H1 (cell line): Measurements from ENCODE around the gene TK2. TPM values are rescaled to one million over a fixed set of nuclear protein-coding genes. Genes with fewer than 3 reads are reported as not detected.

Experiments used
- CTCF ChIA-PET: fragments of 300-600 bp; sonication (Branson Sonifier 250); formaldehyde crosslinking; loops from one replicate; lab custom pipeline; 2021; ENCODE audit not compliant: partially characterized antibody; lab: Charles Lee
- POLR2A ChIA-PET: fragments of 300-600 bp; sonication (Branson Sonifier 250); formaldehyde crosslinking; loops from one replicate; lab custom pipeline; 2021; ENCODE audit warnings: inconsistent platforms; ENCODE audit not compliant: partially characterized antibody; lab: Charles Lee
- DNase-seq, 2 experiments: peaks; one replicate each; pipeline versions ENCODE4 v3.0.0 to v3.0.0-alpha.2; 2010 to 2022; ENCODE audit warnings: low spot score in 2 of 2, low read depth in 1 of 2, mixed read lengths in 1 of 2
- FAIRE-seq: peaks from 2 replicates; lab custom pipeline; 2011; peaks lifted over from hg19 to GRCh38; lab: Jason Lieb, UNC
- H2AFZ ChIP-seq: 2 replicates; pipeline ENCODE4 v1.8.1; 2012; ENCODE audit warnings: low read length, inconsistent platforms
- H2AK5ac ChIP-seq: 2 replicates; pipeline ENCODE4 v1.6.1; 2013; ENCODE audit warnings: low read depth, low read length
- H2BK120ac ChIP-seq: replicated peaks from 2 replicates; pipeline ENCODE3; 2013; ENCODE audit warnings: low read depth, low read length, inconsistent platforms
- H2BK12ac ChIP-seq: 2 replicates; pipeline ENCODE4 v1.6.1; 2013; ENCODE audit warnings: low read depth, low read length
- H2BK15ac ChIP-seq: 2 replicates; pipeline ENCODE4 v1.6.1; 2013; ENCODE audit warnings: low read length
- H2BK20ac ChIP-seq: 2 replicates; pipeline ENCODE4 v1.6.1; 2013; ENCODE audit warnings: low read length
- H2BK5ac ChIP-seq: 2 replicates; pipeline ENCODE4 v1.6.1; 2013; ENCODE audit warnings: low read depth, low read length
- H3K14ac ChIP-seq: 2 replicates; pipeline ENCODE4 v1.6.1; 2013; ENCODE audit warnings: inconsistent platforms; ENCODE audit not compliant: insufficient read length
- H3K18ac ChIP-seq: 2 replicates; pipeline ENCODE4 v1.6.1; 2013; ENCODE audit warnings: low read length; ENCODE audit errors: extremely low read depth
- H3K23ac ChIP-seq: 2 replicates; pipeline ENCODE4 v1.6.1; 2013; ENCODE audit warnings: inconsistent platforms; ENCODE audit not compliant: insufficient read length
- H3K23me2 ChIP-seq: 2 replicates; pipeline ENCODE4 v1.6.1; 2013; ENCODE audit warnings: low read depth, low read length
- H3K27ac ChIP-seq: 2 replicates; pipeline ENCODE4 v1.6.1; 2011; ENCODE audit warnings: low read depth, low read length, inconsistent platforms
- H3K27me3 ChIP-seq, 4 experiments: replicated peaks in 1 of 4; 1 replicate in 1 of 4; 2 replicates in 3 of 4; pipeline versions ENCODE4 v1.6.1 to v1.8.1; 2011 to 2013; ENCODE audit warnings: low read length in 3 of 4, mild to moderate bottlenecking in 3 of 4, inconsistent platforms in 2 of 4, mixed read lengths in 2 of 4, moderate library complexity in 1 of 4; ENCODE audit not compliant: control insufficient read depth in 3 of 4, insufficient read depth in 3 of 4; ENCODE audit errors: extremely low read depth in 1 of 4
- H3K36me3 ChIP-seq, 4 experiments: 2 replicates each; pipeline versions ENCODE4 v1.6.1 to v1.8.1; 2011 to 2013; ENCODE audit warnings: mild to moderate bottlenecking in 4 of 4, low read length in 3 of 4, moderate library complexity in 2 of 4, control low read depth in 1 of 4, inconsistent platforms in 1 of 4; ENCODE audit not compliant: insufficient read depth in 4 of 4, control insufficient read depth in 2 of 4
- H3K4ac ChIP-seq: replicated peaks from 2 replicates; pipeline ENCODE3; 2013; ENCODE audit warnings: low read length, low read depth, mixed read lengths, inconsistent platforms; ENCODE audit not compliant: insufficient read length
- H3K4me1 ChIP-seq, 4 experiments: replicated peaks in 1 of 4; 1 replicate in 1 of 4; 2 replicates in 3 of 4; pipeline versions ENCODE4 v1.6.1 to v1.8.1; 2011 to 2013; ENCODE audit warnings: low read length in 3 of 4, inconsistent platforms in 2 of 4, mixed read lengths in 1 of 4; ENCODE audit not compliant: insufficient read depth in 4 of 4, control insufficient read depth in 3 of 4
- H3K4me2 ChIP-seq, 2 experiments: 2 replicates each; pipeline versions ENCODE4 v1.6.1 to v1.8.1; 2011 to 2013; ENCODE audit warnings: low read depth in 2 of 2, low read length in 2 of 2, control low read depth in 1 of 2, inconsistent platforms in 1 of 2, mild to moderate bottlenecking in 1 of 2; ENCODE audit not compliant: insufficient read depth in 1 of 2
- H3K4me3 ChIP-seq, 4 experiments: fragments of 200-600, 300-600 bp in 1 of 4; sonication (generic), shearing (Covaris generic), sonication (Bioruptor Twin) in 1 of 4; 2 replicates each; pipeline versions ENCODE4 v1.5.1 to v1.8.1; 2011 to 2016; ENCODE audit warnings: low read length in 4 of 4, low read depth in 3 of 4, control low read depth in 2 of 4, inconsistent platforms in 2 of 4, mild to moderate bottlenecking in 2 of 4, mixed read lengths in 1 of 4, moderate library complexity in 1 of 4; ENCODE audit not compliant: insufficient read depth in 2 of 4; ENCODE audit errors: extremely low read depth in 1 of 4
- H3K56ac ChIP-seq: replicated peaks from 2 replicates; pipeline ENCODE3; 2013; ENCODE audit warnings: low read depth, mild to moderate bottlenecking, mixed read lengths, low read length, inconsistent platforms; ENCODE audit not compliant: insufficient read length
- H3K79me1 ChIP-seq: 2 replicates; pipeline ENCODE4 v1.6.1; 2013; ENCODE audit warnings: low read depth, low read length, control low read depth
- H3K79me2 ChIP-seq, 2 experiments: 2 replicates each; pipeline versions ENCODE4 v1.6.1 to v1.8.1; 2012 to 2013; ENCODE audit warnings: low read length in 2 of 2, mild to moderate bottlenecking in 2 of 2, inconsistent platforms in 1 of 2; ENCODE audit not compliant: insufficient read depth in 2 of 2, control insufficient read depth in 1 of 2
- H3K9ac ChIP-seq, 4 experiments: replicated peaks in 1 of 4; 1 replicate in 1 of 4; 2 replicates in 3 of 4; pipeline versions ENCODE4 v1.6.1 to v1.8.1; 2011 to 2013; ENCODE audit warnings: low read depth in 3 of 4, low read length in 3 of 4, control low read depth in 2 of 4, mild to moderate bottlenecking in 2 of 4, moderate library complexity in 2 of 4, inconsistent platforms in 1 of 4; ENCODE audit errors: extremely low read depth in 1 of 4
- H3K9me3 ChIP-seq, 2 experiments: 2 replicates each; pipeline versions ENCODE4 v1.6.1 to v1.8.1; 2012 to 2013; ENCODE audit warnings: mild to moderate bottlenecking in 2 of 2, moderate library complexity in 2 of 2, control low read depth in 1 of 2, inconsistent platforms in 1 of 2, low read depth in 1 of 2, low read length in 1 of 2, mixed read lengths in 1 of 2; ENCODE audit not compliant: insufficient read depth in 2 of 2
- H4K20me1 ChIP-seq, 2 experiments: replicated peaks in 1 of 2; 2 replicates each; pipeline versions ENCODE3 to v1.8.1; 2011 to 2013; ENCODE audit warnings: inconsistent platforms in 2 of 2, low read length in 2 of 2, mild to moderate bottlenecking in 1 of 2; ENCODE audit not compliant: insufficient read depth in 2 of 2, control insufficient read depth in 1 of 2
- H4K5ac ChIP-seq: 2 replicates; pipeline ENCODE4 v1.6.1; 2013; ENCODE audit warnings: low read length, low read depth, mixed read lengths, inconsistent platforms; ENCODE audit not compliant: insufficient read length
- H4K8ac ChIP-seq: 2 replicates; pipeline ENCODE4 v1.8.0; 2013; ENCODE audit warnings: mild to moderate bottlenecking, moderate library complexity, low read length, inconsistent platforms; ENCODE audit not compliant: insufficient read depth; ENCODE audit errors: extremely low read depth
- H4K91ac ChIP-seq: replicated peaks from 2 replicates; pipeline ENCODE3; 2013; ENCODE audit warnings: low read length, mixed read lengths, inconsistent platforms; ENCODE audit not compliant: insufficient read length
- ASH2L ChIP-seq: fragments of 200-600, 300-600 bp; sonication (generic); IDR thresholded peaks from one replicate; pipeline ENCODE4 v1.7.1; 2017; ENCODE audit warnings: low read length
- BRCA1 ChIP-seq: IDR thresholded peaks from 2 replicates; pipeline ENCODE4 v1.6.1; 2012; ENCODE audit warnings: low read depth, low read length, improper control_type of control experiment
- CEBPB ChIP-seq: IDR thresholded peaks from 2 replicates; pipeline ENCODE4 v1.6.1; 2012; ENCODE audit warnings: low read depth, low read length
- CHD1 ChIP-seq: IDR thresholded peaks from 2 replicates; pipeline ENCODE4 v1.6.1; 2012; ENCODE audit warnings: low read depth, low read length, improper control_type of control experiment
- EP300 ChIP-seq, 2 experiments: IDR thresholded peaks; 1 replicate in 1 of 2; 2 replicates in 1 of 2; pipeline ENCODE4 v1.6.1; 2011 to 2012; ENCODE audit warnings: low read depth in 2 of 2, low read length in 2 of 2, mild to moderate bottlenecking in 2 of 2, borderline replicate concordance in 1 of 2, inconsistent platforms in 1 of 2, moderate library complexity in 1 of 2
- GABPA ChIP-seq: IDR thresholded peaks from 2 replicates; pipeline ENCODE4 v1.6.1; 2011; ENCODE audit warnings: mild to moderate bottlenecking, low read length, moderate library complexity, borderline replicate concordance; ENCODE audit not compliant: insufficient read depth
- HDAC2 ChIP-seq, 2 experiments: fragments of 300-600 bp in 1 of 2; sonication (generic) in 1 of 2; IDR thresholded peaks; 2 replicates each; pipeline ENCODE4 v1.6.1; 2011 to 2012; ENCODE audit warnings: low read depth in 2 of 2, low read length in 2 of 2, mild to moderate bottlenecking in 2 of 2, moderate library complexity in 2 of 2, borderline replicate concordance in 1 of 2, inconsistent platforms in 1 of 2
- NRF1 ChIP-seq: IDR thresholded peaks from 2 replicates; pipeline ENCODE4 v1.6.1; 2011; ENCODE audit warnings: mild to moderate bottlenecking, low read depth, low read length, improper control_type of control experiment
- SAP30 ChIP-seq: fragments of 300-600 bp; sonication (generic); IDR thresholded peaks from 2 replicates; pipeline ENCODE4 v1.7.1; 2012; ENCODE audit warnings: low read length, moderate library complexity, mild to moderate bottlenecking, inconsistent platforms; ENCODE audit not compliant: insufficient read depth, insufficient replicate concordance
- SIX5 ChIP-seq: IDR thresholded peaks from 2 replicates; pipeline ENCODE4 v1.6.1; 2011; ENCODE audit warnings: mild to moderate bottlenecking, low read depth, low read length
- SP2 ChIP-seq: IDR thresholded peaks from 2 replicates; pipeline ENCODE4 v1.6.1; 2012; ENCODE audit warnings: mild to moderate bottlenecking, low read length, inconsistent platforms
- ZNF274 ChIP-seq: IDR thresholded peaks from 2 replicates; pipeline ENCODE4 v1.7.0; 2012; ENCODE audit warnings: low read length, borderline replicate concordance; ENCODE audit errors: extremely low read depth
- WGBS, 2 experiments: shearing (Covaris generic) in 1 of 2; methylation state at CpG; one replicate each; pipeline versions ENCODE4 v1.1.6 to v1.1.7; 2013 to 2015; ENCODE audit warnings: low lambda C conversion rate in 2 of 2, mixed read lengths in 2 of 2, inconsistent platforms in 1 of 2, low coverage in 1 of 2, missing lambda C conversion rate in 1 of 2; ENCODE audit not compliant: insufficient replicate concordance in 2 of 2, insufficient coverage in 1 of 2, insufficient read length in 1 of 2; ENCODE audit errors: extremely low coverage in 1 of 2, missing lambda C conversion rate in 1 of 2; 5-methylcytosine and 5-hydroxymethylcytosine counted together
- polyA plus RNA-seq, 7 experiments: library from polyadenylated mRNA; depleted of rRNA in 3 of 7; stranded (reverse) in 5 of 7; unstranded in 2 of 7; fragments of >200 nt in 5 of 7; fragments of 200-250 nt in 2 of 7; gene quantifications; 1 replicate in 5 of 7; 2 replicates in 1 of 7; 4 replicates in 1 of 7; pipeline versions ENCODE4 v1.2.1 to v1.2.3, GENCODE V29; 2011 to 2013; ENCODE audit warnings: missing spikeins in 2 of 7, mixed read lengths in 2 of 7
- total RNA-seq: library from RNA; stranded (reverse); fragmentation: NEBNext Ultra II Directional; extraction: Animal tissue kit (Norgen Biotek cat#: 25700); gene quantifications from 2 replicates; pipeline ENCODE4 v1.2.1, GENCODE V29; 2021
- TF ChIP-seq, protein P1 (sequence below): IDR thresholded peaks from 2 replicates; pipeline ENCODE4 v1.6.1; 2011; ENCODE audit warnings: low read depth, mild to moderate bottlenecking, low read length; ENCODE audit not compliant: insufficient read depth

TK2 gene
- total and polyA plus RNA-seq, 2 of the 8 experiments (the other 6 are each of a cell fraction or from before 2014, with no cell fraction given): 2.7 to 3.6 TPM

- H3K4me1 ChIP-seq: no peaks in the 10 kb centered on the region
- H4K91ac ChIP-seq: no peak overlapping the region
- H2BK20ac ChIP-seq: no peak overlapping the region
- no peak overlapping the region for H2AK5ac ChIP-seq
- no peak for FAIRE-seq
- no peaks in the 10 kb centered on the region for H3K79me2 ChIP-seq
- H3K14ac ChIP-seq: no peak overlapping the region
- no peaks in the 10 kb centered on the region for H3K9me3 ChIP-seq
- no peak for DNase-seq
- H3K4ac ChIP-seq: no peak overlapping the region
- ChIA-PET POLR2A (interaction anchor here (1.1 to 2.5 kb wide), 3 partner anchors 13 to 70 kb away, joined by 3 to 6 read pairs (median 4); no protein-coding TSS in a partner anchor), CTCF (interaction anchor here (0.5 to 2.3 kb wide), 4 partner anchors 52 to 244 kb away, joined by 3 to 7 read pairs (median 4); no protein-coding TSS in a partner anchor)
- H2BK15ac ChIP-seq: no peak overlapping the region
- H3K9ac ChIP-seq: no peak overlapping the region
- no peaks in the 10 kb centered on the region for H3K23me2 ChIP-seq
- H4K5ac ChIP-seq: no peak overlapping the region
- H3K27ac ChIP-seq: no peak overlapping the region
- WGBS, 2 experiments: 84% methylated on average over 6 of the region's 6 CpGs; no CpG with 5 or more reads in 1 of the 2 experiments
- H3K4me3 ChIP-seq: no peak overlapping the region
- H4K8ac ChIP-seq: no peak overlapping the region
- no peak overlapping the region for H2AFZ ChIP-seq
- H2BK12ac ChIP-seq: no peak overlapping the region
- H3K18ac ChIP-seq: no peak overlapping the region
- H3K79me1 ChIP-seq: no peaks in the 10 kb centered on the region
- H3K36me3 ChIP-seq: no peaks in the 10 kb centered on the region
- H2BK120ac ChIP-seq: no peak overlapping the region
- H3K56ac ChIP-seq: no peak overlapping the region
- H2BK5ac ChIP-seq: no peak overlapping the region
- H3K27me3 ChIP-seq: no peaks in the 10 kb centered on the region
- no peak overlapping the region for H3K4me2 ChIP-seq
- no peak overlapping the region for H3K23ac ChIP-seq
- no peaks in the 10 kb centered on the region for H4K20me1 ChIP-seq
- no peak for TF ChIP-seq BRCA1
- TF ChIP-seq ASH2L: no peak
- TF ChIP-seq HDAC2 (IDR thresholded peaks at IDR 0.05; ENCODE audit: borderline replicate concordance in 1 of 2, low read depth in 2 of 2, low read length in 2 of 2): no peak
- TF ChIP-seq SP2: no peak
- TF ChIP-seq CHD1: no peak
- no peak for TF ChIP-seq EP300 (IDR thresholded peaks at IDR 0.05; ENCODE audit: borderline replicate concordance in 1 of 2, low read depth in 2 of 2, low read length in 2 of 2)
- no peak for TF ChIP-seq GABPA
- no peak for TF ChIP-seq SIX5
- TF ChIP-seq CEBPB: no peak
- no peak for TF ChIP-seq SAP30
- TF ChIP-seq NRF1: no peak
- TF ChIP-seq, protein P1, sequence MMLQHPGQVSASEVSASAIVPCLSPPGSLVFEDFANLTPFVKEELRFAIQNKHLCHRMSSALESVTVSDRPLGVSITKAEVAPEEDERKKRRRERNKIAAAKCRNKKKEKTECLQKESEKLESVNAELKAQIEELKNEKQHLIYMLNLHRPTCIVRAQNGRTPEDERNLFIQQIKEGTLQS: no peak
- TF ChIP-seq ZNF274: no peak
Observed at GRCh38 chr16:66529475-66529874, 20.4 kb downstream of the TK2 start.
